NCI-H146 (cell line): Measurements from ENCODE around the gene HDAC9.

Experiments used
- DNase-seq: peaks from one replicate; lab custom pipeline; 2025; lab: John Stamatoyannopoulos, UW

The HDAC9 gene

GRCh38 chr7:18555968-18556367, 60.4 kb downstream of the HDAC9 start:
- DNase-seq, result no peak

DNA sequence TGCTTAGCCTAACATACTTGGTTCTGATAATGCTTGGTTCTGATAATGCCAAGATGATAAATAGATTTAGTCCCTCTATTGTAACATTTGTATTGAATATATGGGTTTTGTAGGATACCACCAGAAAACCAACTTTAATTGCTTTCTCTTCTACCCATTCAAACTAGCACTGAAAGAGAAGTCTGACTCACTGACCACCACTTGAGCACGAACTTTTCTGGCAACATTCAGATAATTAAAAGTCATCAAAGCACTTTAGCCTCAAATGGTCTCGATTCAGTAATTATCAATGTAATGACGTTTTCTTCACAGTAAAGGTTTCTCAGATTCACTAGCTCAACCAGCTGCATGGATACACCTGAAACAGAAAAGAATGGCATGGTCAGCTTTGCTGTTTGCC, 63.0 kb downstream of the HDAC9 start:
- DNase-seq, result no peak

- DNase-seq, result no peak
Measured at GRCh38 chr7:18558910-18559309, 63.4 kb downstream of the HDAC9 start.

DNA sequence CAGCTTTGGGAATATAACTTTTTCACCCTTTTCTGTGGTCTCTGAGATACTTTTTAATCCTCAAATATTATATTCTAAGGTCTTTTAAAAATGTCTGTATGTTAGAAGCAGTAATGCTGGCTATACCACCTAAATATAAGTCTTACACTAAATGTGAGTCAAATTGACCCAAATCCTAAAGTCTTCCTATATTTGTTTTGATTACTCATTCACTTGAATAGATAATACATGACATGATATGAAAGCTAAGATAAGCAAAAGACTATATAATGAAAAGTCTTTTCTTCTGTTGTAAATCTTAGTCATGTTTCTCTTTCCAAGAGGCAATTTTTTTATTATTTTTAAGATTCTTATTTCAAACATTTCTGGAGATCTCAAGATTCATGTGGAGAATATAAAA, 64.2 kb downstream of the HDAC9 start:
- DNase-seq, result no peak

DNA sequence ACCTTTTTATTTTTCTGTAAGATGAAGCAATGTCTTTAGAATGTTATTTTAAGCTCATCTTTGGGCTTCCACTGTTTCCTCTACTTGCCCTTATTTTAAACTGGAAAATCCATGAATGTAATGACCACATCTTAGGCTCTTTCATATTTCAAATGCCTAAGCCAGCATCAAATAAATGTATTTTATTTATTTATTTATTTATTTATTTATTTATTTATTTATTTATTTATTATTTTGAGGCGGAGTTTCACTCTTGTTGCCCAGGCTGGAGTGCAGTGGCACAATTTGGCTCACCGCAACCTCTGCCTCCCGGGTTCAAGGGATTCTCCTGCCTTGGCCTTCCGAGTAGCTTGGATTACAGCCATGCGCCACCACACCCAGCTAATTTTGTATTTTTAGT, 69.2 kb downstream of the HDAC9 start:
- DNase-seq, result no peak

GRCh38 chr7:18565337-18565736, 69.8 kb downstream of the HDAC9 start:
- no peak for DNase-seq

DNA sequence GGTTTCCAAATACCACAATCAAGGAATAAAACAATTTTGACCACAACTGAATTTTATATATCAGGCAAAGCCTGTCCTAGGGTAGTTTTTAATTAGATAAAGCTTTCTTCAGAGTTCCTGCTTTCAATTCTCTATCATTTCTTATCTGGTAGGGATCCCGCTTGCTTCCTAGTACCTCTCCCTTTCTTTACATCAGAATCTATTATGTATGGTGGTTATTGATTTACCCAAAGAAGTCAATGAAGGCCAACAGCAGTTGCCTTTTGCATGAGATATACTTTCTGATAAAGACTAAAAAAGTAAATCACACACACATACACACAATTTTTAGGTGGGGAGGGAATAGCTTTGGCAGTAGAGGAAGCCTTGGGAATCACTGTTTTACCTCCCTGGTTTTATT, 70.7 kb downstream of the HDAC9 start:
- DNase-seq, result no peak

DNA sequence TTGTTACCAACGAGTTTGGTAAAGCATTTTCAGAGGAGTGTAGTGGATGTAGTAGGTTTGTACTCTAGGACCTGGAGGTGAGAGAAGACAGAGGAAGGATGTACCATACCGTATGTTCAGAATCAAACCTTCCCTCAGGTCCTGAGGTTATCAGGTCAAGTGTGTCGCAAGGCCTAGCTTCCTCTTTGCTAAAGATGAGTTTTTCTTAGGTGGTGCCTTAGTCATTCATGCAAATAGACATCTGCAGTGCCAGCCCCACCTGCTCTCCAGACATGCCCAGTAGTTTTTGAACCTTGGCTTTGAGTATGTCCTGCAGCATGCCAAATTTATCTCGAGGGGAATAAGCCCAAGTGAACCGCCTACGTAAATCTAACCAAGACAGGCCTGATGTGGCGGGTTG, 71.3 kb downstream of the HDAC9 start:
- DNase-seq, result no peak

- DNase-seq, result peak; percentile 23
Measured at GRCh38 chr7:18570441-18570840, 74.9 kb downstream of the HDAC9 start.

DNA sequence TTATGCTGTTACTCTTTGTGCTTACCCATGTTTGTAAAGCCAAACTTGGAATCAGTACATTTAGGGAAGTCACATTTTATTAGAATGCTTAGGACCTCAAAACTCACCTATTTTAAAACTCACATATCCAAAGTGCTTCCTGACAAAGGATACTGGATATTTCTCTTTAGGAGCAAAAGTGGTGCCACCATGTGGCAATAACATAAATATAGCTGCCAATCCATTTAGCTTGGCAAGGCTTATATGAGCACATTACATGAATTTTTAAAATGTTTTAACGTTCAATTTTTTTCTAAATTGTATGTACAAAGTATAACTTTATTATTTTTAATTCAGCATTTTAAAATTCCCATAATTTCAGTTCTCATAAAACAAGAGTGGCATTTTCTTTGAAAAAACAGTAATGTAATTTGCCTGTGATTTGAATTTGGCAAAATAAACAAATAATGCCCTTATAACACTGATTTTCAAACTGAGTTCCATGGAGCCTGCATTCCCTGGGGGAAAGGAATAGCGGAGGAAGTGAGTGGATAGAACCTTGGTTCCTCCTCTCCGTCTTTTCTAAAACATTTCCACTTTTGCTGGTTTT, 75.4 kb downstream of the HDAC9 start:
- DNase-seq, result peak; percentile 25

GRCh38 chr7:18572154-18572553, 76.6 kb downstream of the HDAC9 start:
- no peak for DNase-seq

GRCh38 chr7:18572885-18573284, 77.3 kb downstream of the HDAC9 start:
- DNase-seq, result no peak

DNA sequence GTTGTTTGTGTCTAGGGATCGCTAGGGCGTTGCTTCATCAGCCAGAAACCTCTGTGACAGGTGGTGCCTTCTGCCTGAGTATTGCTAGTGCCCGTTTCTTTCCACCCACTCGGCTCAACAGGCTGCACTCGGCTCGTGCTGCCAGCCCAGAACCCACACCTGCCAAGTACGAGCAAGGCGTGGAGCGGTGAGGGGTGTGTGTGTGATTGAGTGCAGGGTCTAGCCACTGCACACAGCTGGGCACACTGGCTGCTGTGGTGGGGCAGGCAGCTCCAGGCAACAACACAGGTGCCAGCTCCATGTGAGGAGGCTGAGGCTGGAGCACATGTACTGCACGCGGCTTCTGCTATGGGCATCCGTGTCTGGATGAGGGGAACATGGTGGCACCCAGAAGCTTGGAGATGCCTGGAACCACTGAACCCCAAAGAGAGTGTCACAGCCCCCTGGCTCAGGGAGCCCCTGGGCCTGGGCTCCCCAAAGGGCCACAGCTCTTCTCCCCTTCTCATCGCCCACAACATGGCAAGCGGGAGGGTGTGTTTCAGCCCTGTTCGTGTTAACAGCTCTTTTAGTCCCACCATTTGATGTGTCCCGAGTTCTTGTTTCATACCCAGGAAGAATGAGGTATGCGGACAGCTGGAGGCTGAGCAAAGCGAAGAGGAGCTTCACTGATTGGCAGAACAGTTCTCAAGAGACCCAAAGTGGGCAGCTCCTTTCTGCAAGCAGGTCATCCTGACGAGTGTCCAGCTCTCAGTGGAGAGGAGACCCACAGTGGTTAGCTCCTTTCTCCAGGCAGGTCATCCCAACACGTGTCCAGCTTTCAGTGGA, 78.1 kb downstream of the HDAC9 start:
- no peak for DNase-seq

- no peak for DNase-seq
Measured at GRCh38 chr7:18574235-18574540, 78.6 kb downstream of the HDAC9 start.

DNA sequence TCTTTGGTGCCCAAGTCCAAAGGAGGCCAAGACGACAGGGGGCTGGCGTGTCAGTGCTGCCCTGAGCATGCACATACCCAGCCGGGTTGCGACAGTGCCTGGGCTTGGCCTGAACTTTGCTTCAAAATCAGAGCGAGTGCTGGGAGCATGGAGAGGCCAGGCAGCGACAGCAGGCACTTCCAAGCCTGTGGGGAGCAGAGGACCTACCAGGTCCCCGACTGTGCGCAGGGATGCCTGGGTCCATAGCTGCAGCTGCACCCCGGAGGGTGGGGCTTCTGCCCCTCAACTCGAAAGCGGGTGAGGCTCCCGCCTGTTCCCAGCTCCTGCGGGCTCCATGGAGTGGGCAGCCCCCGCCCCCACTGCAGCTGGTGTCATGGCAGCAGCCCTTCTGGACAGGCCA, 79.1 kb downstream of the HDAC9 start:
- DNase-seq, result no peak

- DNase-seq, result no peak
Measured at GRCh38 chr7:18575622-18576572, 80.3 kb downstream of the HDAC9 start.

DNA sequence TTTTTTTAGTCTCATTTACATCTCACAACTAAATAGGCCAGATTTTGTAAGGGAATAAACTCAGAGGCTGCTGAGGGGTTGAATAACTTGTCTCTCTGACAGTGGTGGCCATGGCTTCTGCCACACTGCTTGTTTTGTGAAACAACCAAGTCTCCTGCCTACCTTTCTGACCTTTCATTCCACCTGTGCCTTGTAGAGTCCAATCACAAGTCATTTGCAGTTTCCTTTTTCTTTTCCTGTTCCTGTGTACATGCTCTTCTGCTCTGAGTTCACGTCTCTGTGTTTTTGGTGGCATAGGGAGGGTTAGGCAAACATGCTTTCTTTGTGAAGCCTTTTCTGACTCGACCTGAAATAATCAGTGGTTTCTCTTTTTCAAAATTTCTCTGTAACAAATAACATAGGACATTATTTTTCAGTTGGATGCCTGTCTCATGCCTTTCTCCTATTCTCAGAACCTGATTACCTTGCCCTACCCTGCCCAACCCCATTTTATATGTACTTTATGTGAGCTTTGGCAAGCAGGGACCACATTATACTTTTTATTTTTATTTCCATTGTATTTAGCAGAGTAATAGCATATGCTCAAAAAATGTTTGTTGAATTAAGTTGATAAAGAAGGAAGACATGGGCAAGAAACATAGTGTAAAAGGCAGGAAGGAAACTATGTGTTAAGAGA, 81.7 kb downstream of the HDAC9 start:
- no peak for DNase-seq

GRCh38 chr7:18579698-18580097, 84.1 kb downstream of the HDAC9 start:
- no peak for DNase-seq

GRCh38 chr7:18580950-18581349, 85.4 kb downstream of the HDAC9 start:
- DNase-seq, result peak; percentile 60

- DNase-seq, result no peak
Measured at GRCh38 chr7:18583305-18583704, 87.8 kb downstream of the HDAC9 start.

GRCh38 chr7:18590241-18590640, 94.7 kb downstream of the HDAC9 start:
- DNase-seq, result no peak

- no peak for DNase-seq
Measured at GRCh38 chr7:18590744-18591340, 95.3 kb downstream of the HDAC9 start.
